Left ventricle myocardium inferior (tissue), 1 donor: Measurements from ENCODE around the gene WDR11. TPM values are rescaled to one million over a fixed set of nuclear protein-coding genes. Genes with fewer than 3 reads are reported as not detected.

Experiments used
- DNase-seq: peaks from one replicate; pipeline ENCODE4 v3.0.0-alpha.2; 2020
- H3K27ac ChIP-seq: fragments of 200-600 bp; replicated peaks from 2 replicates; pipeline ENCODE4 v1.8.0; 2021
- H3K27me3 ChIP-seq: fragments of 200-600 bp; 2 replicates; pipeline ENCODE4 v1.8.0; 2021; ENCODE audit warnings: low read depth
- H3K36me3 ChIP-seq: fragments of 200-600 bp; 2 replicates; pipeline ENCODE4 v1.8.0; 2021
- H3K4me1 ChIP-seq: fragments of 200-600 bp; 2 replicates; pipeline ENCODE4 v1.8.0; 2021
- H3K4me3 ChIP-seq: fragments of 200-600 bp; 2 replicates; pipeline ENCODE4 v1.8.0; 2021; ENCODE audit warnings: mild to moderate bottlenecking, moderate library complexity
- H3K9me3 ChIP-seq: fragments of 200-600 bp; replicated peaks from 2 replicates; pipeline ENCODE4 v1.8.0; 2021
- CTCF ChIP-seq: fragments of 200-600 bp; IDR thresholded peaks from 2 replicates; pipeline ENCODE4 v1.8.0; 2021; ENCODE audit warnings: antibody characterized with exemption, mild to moderate bottlenecking, borderline replicate concordance
- intact Hi-C: fragments of 100-400 bp; cut with micrococcal nuclease; formaldehyde crosslinking; loops from one replicate; pipeline ENCODE4 v1.11.0; 2022
- total RNA-seq: library from RNA; stranded (reverse); fragmentation: NEBNext Ultra II Directional; extraction: Animal tissue kit (Norgen Biotek cat#: 25700); gene quantifications from one replicate; pipeline ENCODE4 v1.2.1, GENCODE V29; 2021
- donor health status: DM: no; HTN: yes; CAD: no; lungs with severe emphysema.

The WDR11 gene
- total RNA-seq, 1 donor from 2014 or later = 11.2 TPM

- intact Hi-C loops = no loop called here
- TF ChIP-seq CTCF = peak; percentile 16
- no peak overlapping the region for H3K27ac ChIP-seq
Observed at GRCh38 chr10:120824881-120825309, 26.3 kb upstream of the WDR11 start.

GRCh38 chr10:120825878-120826769 lies 25.0 kb upstream of the WDR11 start:
- peaks cover 20% of the 10 kb centered on the region for H3K27me3 ChIP-seq
- H3K9me3 ChIP-seq = no peaks in the 10 kb centered on the region
- TF ChIP-seq CTCF = no peak
- H3K4me1 ChIP-seq = no peaks in the 10 kb centered on the region
- H3K4me3 ChIP-seq = no peak overlapping the region
- intact Hi-C loops = no loop called here
- H3K36me3 ChIP-seq = no peaks in the 10 kb centered on the region
- no peak for DNase-seq
- no peak overlapping the region for H3K27ac ChIP-seq

More at GRCh38 chr10:120824881-120825309, 26.3 kb upstream of the WDR11 start:
- DNase-seq = no peak
- no peak overlapping the region for H3K4me3 ChIP-seq
- no peaks in the 10 kb centered on the region for H3K9me3 ChIP-seq
- no peaks in the 10 kb centered on the region for H3K4me1 ChIP-seq
- H3K27me3 ChIP-seq = peaks cover 19% of the 10 kb centered on the region
- no peaks in the 10 kb centered on the region for H3K36me3 ChIP-seq

GRCh38 chr10:120827251-120827875 lies 23.8 kb upstream of the WDR11 start:
- H3K36me3 ChIP-seq = no peaks in the 10 kb centered on the region
- H3K4me3 ChIP-seq = no peak overlapping the region
- H3K27ac ChIP-seq = no peak overlapping the region
- peaks cover 11% of the 10 kb centered on the region for H3K27me3 ChIP-seq
- no peaks in the 10 kb centered on the region for H3K4me1 ChIP-seq
- intact Hi-C loops = no loop called here
- no peaks in the 10 kb centered on the region for H3K9me3 ChIP-seq
- no peak for TF ChIP-seq CTCF
- DNase-seq = no peak

GRCh38 chr10:120828763-120829319 lies 22.3 kb upstream of the WDR11 start:
- Histone ChIP-seq H3K4me3 (no peak overlapping the region), H3K27ac (no peak overlapping the region), H3K4me1 (no peaks in the 10 kb centered on the region), H3K27me3 (peaks cover 5% of the 10 kb centered on the region), H3K36me3 (no peaks in the 10 kb centered on the region), H3K9me3 (no peaks in the 10 kb centered on the region)
- intact Hi-C loops = no loop called here
- TF ChIP-seq CTCF = no peak
- no peak for DNase-seq

- H3K36me3 ChIP-seq = no peaks in the 10 kb centered on the region
- intact Hi-C loops = no loop called here
- no peaks in the 10 kb centered on the region for H3K9me3 ChIP-seq
- H3K4me1 ChIP-seq = no peaks in the 10 kb centered on the region
- no peak for TF ChIP-seq CTCF
- H3K4me3 ChIP-seq = no peak overlapping the region
- H3K27ac ChIP-seq = no peak overlapping the region
- no peak for DNase-seq
- peaks cover 8% of the 10 kb centered on the region for H3K27me3 ChIP-seq
Observed at GRCh38 chr10:120832106-120832505, 19.1 kb upstream of the WDR11 start.
